PC-3 (cell line): Measurements from ENCODE around the gene ATOH8. TPM values are rescaled to one million over a fixed set of nuclear protein-coding genes. Genes with fewer than 3 reads are reported as not detected.

ENCODE experiments used
- ATAC-seq: fragments of 200-7000 bp; cut with Tn5 transposase; 2 replicates; pipeline ENCODE4 v1.9.1; 2020; ENCODE audit warnings: mild to moderate bottlenecking, moderate library complexity
- BruUV-seq: library from RNA; stranded (reverse); fragments of 400-500 nt; replicated peaks from 2 replicates; lab custom pipeline; 2021; lab: Mats Ljungman, UMichigan
- CTCF ChIA-PET: fragments of 300-600 bp; sonication (Branson Sonifier 250); formaldehyde crosslinking; loops from one replicate; lab custom pipeline; 2022; ENCODE audit warnings: antibody characterized with exemption; lab: Charles Lee
- POLR2A ChIA-PET: fragments of 300-600 bp; sonication (Branson Sonifier 250); formaldehyde crosslinking; loops from one replicate; lab custom pipeline; 2022; ENCODE audit warnings: antibody characterized with exemption; ENCODE audit not compliant: unreplicated experiment; lab: Charles Lee
- DNase-seq: peaks from one replicate; pipeline ENCODE4 v3.0.0-alpha.2; 2015
- H2AFZ ChIP-seq: fragments of 300-600 bp; sonication (generic); 2 replicates; pipeline ENCODE4 v1.6.0; 2016; ENCODE audit warnings: antibody characterized with exemption, low read length
- H3F3A ChIP-seq: fragments of 300-600 bp; sonication (generic); one replicate; pipeline ENCODE4 v1.6.0; 2017; ENCODE audit warnings: antibody characterized with exemption, low read length, control low read depth, mild to moderate bottlenecking; ENCODE audit not compliant: unreplicated experiment
- H3K27ac ChIP-seq: fragments of 300-600 bp; sonication (generic); 2 replicates; pipeline ENCODE4 v1.5.1; 2016; ENCODE audit warnings: mild to moderate bottlenecking, low read length
- H3K27me3 ChIP-seq: fragments of 300-600 bp; sonication (generic); 2 replicates; pipeline ENCODE4 v1.6.1; 2016; ENCODE audit warnings: low read length, mixed read lengths
- H3K36me3 ChIP-seq: fragments of 300-600 bp; sonication (generic); 2 replicates; pipeline ENCODE4 v1.6.1; 2016; ENCODE audit warnings: low read depth, mixed run types, low read length, mixed read lengths
- H3K4me1 ChIP-seq: fragments of 300-600 bp; sonication (generic); 2 replicates; pipeline ENCODE4 v1.5.1; 2016; ENCODE audit warnings: low read length; ENCODE audit not compliant: insufficient read depth
- H3K4me2 ChIP-seq: fragments of 300-600 bp; sonication (generic); 2 replicates; pipeline ENCODE4 v1.6.0; 2016; ENCODE audit warnings: low read length
- H3K4me3 ChIP-seq: fragments of 300-600 bp; sonication (generic); 2 replicates; pipeline ENCODE4 v1.5.1; 2016; ENCODE audit warnings: mild to moderate bottlenecking, low read length, mixed read lengths
- H3K79me2 ChIP-seq: fragments of 300-600 bp; sonication (generic); 2 replicates; pipeline ENCODE4 v1.6.1; 2017; ENCODE audit warnings: low read length, mixed read lengths
- H3K9ac ChIP-seq: fragments of 300-600 bp; sonication (generic); 2 replicates; pipeline ENCODE4 v1.6.0; 2016; ENCODE audit warnings: mild to moderate bottlenecking, low read length
- H3K9me2 ChIP-seq: fragments of 300-600 bp; sonication (generic); replicated peaks from 2 replicates; pipeline ENCODE4 v1.6.1; 2016; ENCODE audit warnings: mixed run types, low read length, mixed read lengths
- H3K9me3 ChIP-seq: fragments of 300-600 bp; sonication (generic); 2 replicates; pipeline ENCODE4 v1.6.1; 2016; ENCODE audit warnings: low read length, mixed read lengths
- H4K20me1 ChIP-seq: fragments of 300-600 bp; sonication (generic); 2 replicates; pipeline ENCODE4 v1.6.1; 2016; ENCODE audit warnings: low read length, mixed read lengths
- CTCF ChIP-seq: fragments of 300-600 bp; sonication (generic); conservative IDR thresholded peaks from 2 replicates; pipeline ENCODE4 v1.5.1; 2017; ENCODE audit warnings: antibody characterized with exemption, low read depth, mild to moderate bottlenecking, low read length
- EZH2 ChIP-seq: fragments of 300-600 bp; sonication (generic); IDR thresholded peaks from one replicate; pipeline ENCODE4 v1.6.1; 2017; ENCODE audit warnings: antibody characterized with exemption, mild to moderate bottlenecking, low read length; ENCODE audit not compliant: unreplicated experiment
- EZH2phosphoT487 ChIP-seq: fragments of 300-600 bp; sonication (generic); IDR thresholded peaks from 2 replicates; pipeline ENCODE4 v1.6.1; 2018; ENCODE audit warnings: mild to moderate bottlenecking, antibody characterized with exemption, low read length, borderline replicate concordance
- intact Hi-C: fragments of 100-400 bp; cut with micrococcal nuclease; formaldehyde crosslinking; loops from 2 replicates; pipeline ENCODE4 v1.9.0; 2023
- total RNA-seq: library from RNA; depleted of rRNA; stranded (reverse); fragments of >200 nt; gene quantifications from 2 replicates; pipeline ENCODE4 v1.2.3, GENCODE V29; 2014

The ATOH8 gene
- total RNA-seq, 1 experiment from 2014 or later, result 0.04 TPM

GRCh38 chr2:85741211-85741832, 12.5 kb upstream of the ATOH8 start:
- TF ChIP-seq EZH2phosphoT487 (no peak), EZH2 (no peak), CTCF (no peak)
- H4K20me1 ChIP-seq, result no peaks in the 10 kb centered on the region
- H3K4me2 ChIP-seq, result peak overlapping the region; percentile 86
- H3K4me3 ChIP-seq, result no peak overlapping the region
- ATAC-seq (no peak), DNase-seq (no peak)
- POLR2A ChIA-PET, result interaction anchor here (0.6 kb wide), 1 partner anchor 700 kb away, joined by 3 read pairs; the partner anchor contains the start of gene KDM3A
- H3K9ac ChIP-seq, result peak overlapping the region; percentile 59; the same call in 1 of the 2 replicates
- no peaks in the 10 kb centered on the region for H3F3A ChIP-seq
- H2AFZ ChIP-seq, result peak overlapping the region; percentile 84
- peaks cover 7% of the 10 kb centered on the region; the same call in 1 of the 2 replicates for H3K27me3 ChIP-seq
- peaks cover 18% of the 10 kb centered on the region for H3K4me1 ChIP-seq
- no peaks in the 10 kb centered on the region for H3K9me2 ChIP-seq
- no peaks in the 10 kb centered on the region for H3K9me3 ChIP-seq
- H3K36me3 ChIP-seq, result no peaks in the 10 kb centered on the region
- BruUV-seq, result no TSS peak
- peak overlapping the region; percentile 67; the same call in 1 of the 2 replicates for H3K27ac ChIP-seq
- intact Hi-C loops, result no loop called here
- CTCF ChIA-PET, result no interaction called here
- no peaks in the 10 kb centered on the region for H3K79me2 ChIP-seq

- H3K9me2 ChIP-seq, result no peaks in the 10 kb centered on the region
- intact Hi-C loops, result no loop called here
- peaks cover 18% of the 10 kb centered on the region for H3K4me1 ChIP-seq
- peak; percentile 10 for DNase-seq
- peak overlapping the region; percentile 59 for H3K9ac ChIP-seq
- H3F3A ChIP-seq, result no peaks in the 10 kb centered on the region
- no peak for TF ChIP-seq EZH2
- TF ChIP-seq EZH2phosphoT487, result no peak
- TF ChIP-seq CTCF, result no peak
- H3K79me2 ChIP-seq, result no peaks in the 10 kb centered on the region
- peak overlapping the region; percentile 67 for H3K27ac ChIP-seq
- peak overlapping the region; percentile 86 for H3K4me2 ChIP-seq
- peaks cover 10% of the 10 kb centered on the region; the same call in 1 of the 2 replicates for H3K27me3 ChIP-seq
- peak; percentile 56 for ATAC-seq
- H3K9me3 ChIP-seq, result no peaks in the 10 kb centered on the region
- H3K36me3 ChIP-seq, result no peaks in the 10 kb centered on the region
- H3K4me3 ChIP-seq, result peak overlapping the region; percentile 50
- CTCF ChIA-PET, result interaction anchor here (0.6 to 1.5 kb wide), 3 partner anchors 13 to 147 kb away, joined by 3 to 5 read pairs (median 3); no protein-coding TSS in a partner anchor
- H2AFZ ChIP-seq, result peak overlapping the region; percentile 84
- H4K20me1 ChIP-seq, result no peaks in the 10 kb centered on the region
- POLR2A ChIA-PET, result interaction anchor here (0.6 kb wide), 1 partner anchor 699 kb away, joined by 3 read pairs; the partner anchor contains the start of gene KDM3A
- no TSS peak for BruUV-seq
These were observed 11.8 kb upstream of the ATOH8 start for GRCh38 chr2:85741833-85742455.
